Measurements from ENCODE around the gene TMEM258. TPM values are rescaled to one million over a fixed set of nuclear protein-coding genes. Genes with fewer than 3 reads are reported as not detected.

TMEM258 gene
- total and polyA plus RNA-seq, 2 experiments from 2014 or later = 71.3 to 519 TPM

DNA sequence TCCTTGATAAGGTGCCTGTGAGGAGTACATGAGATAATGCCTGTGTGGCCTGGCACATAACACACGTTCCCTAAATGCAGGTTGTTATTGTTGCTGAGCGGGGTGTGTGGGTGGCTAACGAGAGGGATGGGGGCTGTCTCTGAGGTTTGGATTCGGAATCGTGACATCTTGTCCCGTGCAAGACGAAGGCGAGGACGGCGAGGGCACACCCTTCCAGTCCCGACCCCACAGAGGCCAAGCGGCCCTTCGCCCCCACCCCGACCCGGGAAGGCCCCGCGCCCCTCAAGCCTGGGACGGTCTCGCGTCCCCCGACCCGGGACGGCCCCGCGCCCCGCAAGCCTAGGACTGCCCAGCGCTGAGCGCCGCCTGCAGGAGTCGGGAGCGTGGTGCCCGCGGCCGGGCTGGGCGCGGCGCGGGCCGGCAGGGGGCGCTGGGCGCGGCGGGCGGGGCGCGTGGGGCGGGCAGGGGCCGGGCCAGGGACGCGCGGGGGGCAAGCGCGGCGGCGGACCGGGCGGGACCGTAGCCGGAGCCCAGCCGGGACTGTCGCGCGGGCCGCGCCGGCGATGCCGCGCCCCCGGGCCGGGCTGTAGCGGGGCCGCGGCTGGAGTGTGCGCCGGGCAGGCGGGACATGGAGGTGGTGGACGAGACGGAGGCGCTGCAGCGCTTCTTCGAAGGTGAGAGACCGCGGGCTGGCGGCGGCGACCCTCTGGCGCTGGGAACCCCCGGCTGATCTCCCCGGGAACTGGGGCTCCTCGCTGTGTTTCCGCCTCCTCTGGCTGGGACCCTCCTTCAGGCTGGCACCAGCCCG lies 40.1 kb downstream of the TMEM258 start, which contains the start of gene MYRF:
TSS of gene MYRF (plus strand) at position 520 of the 808 bp plus-strand sequence. CDS start at position 629, 109 bp downstream.
- no peak within 1 kb of the TSS for H3K27ac Mint-ChIP-seq
- peak; percentile 80 for DNase-seq (ENCODE audit: low spot score)

DNA sequence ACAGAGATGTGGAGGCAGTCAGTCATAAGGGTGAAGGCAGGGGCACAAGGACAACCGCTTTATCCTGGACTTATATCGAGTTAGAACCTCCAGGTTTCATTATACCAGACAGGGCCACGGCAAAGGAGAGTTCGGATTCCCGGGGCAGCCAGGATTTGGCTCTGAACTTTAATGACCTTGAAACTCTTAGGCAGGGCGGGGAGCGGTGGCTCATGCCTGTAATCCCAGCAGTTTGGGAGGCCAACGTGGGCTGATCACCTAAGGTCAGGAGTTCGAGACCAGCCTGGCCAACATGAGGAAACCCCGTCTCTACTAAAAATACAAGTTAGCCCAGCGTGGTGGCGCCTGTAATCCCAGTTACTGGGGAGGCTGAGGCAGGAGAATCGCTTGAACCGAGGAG lies 41.0 kb downstream of the TMEM258 start:
- no peaks in the 10 kb centered on the region for H3K9me2 ChIP-seq (ENCODE audit: insufficient read depth)
- no peak overlapping the region for H2AFZ ChIP-seq
- TF ChIP-seq, protein P1, sequence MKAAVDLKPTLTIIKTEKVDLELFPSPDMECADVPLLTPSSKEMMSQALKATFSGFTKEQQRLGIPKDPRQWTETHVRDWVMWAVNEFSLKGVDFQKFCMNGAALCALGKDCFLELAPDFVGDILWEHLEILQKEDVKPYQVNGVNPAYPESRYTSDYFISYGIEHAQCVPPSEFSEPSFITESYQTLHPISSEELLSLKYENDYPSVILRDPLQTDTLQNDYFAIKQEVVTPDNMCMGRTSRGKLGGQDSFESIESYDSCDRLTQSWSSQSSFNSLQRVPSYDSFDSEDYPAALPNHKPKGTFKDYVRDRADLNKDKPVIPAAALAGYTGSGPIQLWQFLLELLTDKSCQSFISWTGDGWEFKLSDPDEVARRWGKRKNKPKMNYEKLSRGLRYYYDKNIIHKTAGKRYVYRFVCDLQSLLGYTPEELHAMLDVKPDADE (IDR thresholded peaks at IDR 0.05) = no peak
- TF ChIP-seq ZNF114 (CRISPR knock-in tag; IDR thresholded peaks at IDR 0.05) (no peak), EZH2 (IDR thresholded peaks at IDR 0.05; ENCODE audit: low read depth, unreplicated experiment) (no peak)
- no peak overlapping the region for H3K4me3 ChIP-seq
- H3K4me1 Mint-ChIP-seq = peaks cover 27% of the 10 kb centered on the region
- no peak overlapping the region for H3K27ac Mint-ChIP-seq
- no peak overlapping the region for H3K4me2 ChIP-seq
- H4K20me1 ChIP-seq (replicated peaks; ENCODE audit: insufficient read depth) = peaks cover 3% of the 10 kb centered on the region; the same call in 1 of the 2 replicates
- H3F3A ChIP-seq (replicated peaks; ENCODE audit: low read depth) = peaks cover 4% of the 10 kb centered on the region; the same call in 1 of the 2 replicates
- no peaks in the 10 kb centered on the region for H3K79me2 ChIP-seq (replicated peaks; ENCODE audit: insufficient read depth)
- no peaks in the 10 kb centered on the region for H3K9me3 Mint-ChIP-seq
- no peaks in the 10 kb centered on the region; the same call in 2 of the 3 replicates for H3K36me3 Mint-ChIP-seq (ENCODE audit: low read depth)
- peaks cover 34% of the 10 kb centered on the region for H3K27me3 Mint-ChIP-seq (ENCODE audit: insufficient read depth, low read depth, poor library complexity)
- peaks cover 16% of the 10 kb centered on the region for H3K4me1 ChIP-seq (ENCODE audit: insufficient read depth)
- DNase-seq (ENCODE audit: low spot score) (no peak), ATAC-seq (no peak)
- H3K4me3 Mint-ChIP-seq = peak overlapping the region; percentile 8; the same call in 2 of the 3 replicates
- H3K36me3 ChIP-seq (ENCODE audit: insufficient read depth) = no peaks in the 10 kb centered on the region
- no peak overlapping the region for H3K27ac ChIP-seq (ENCODE audit: low read depth)
- peaks cover 32% of the 10 kb centered on the region for H3K27me3 ChIP-seq (ENCODE audit: insufficient read depth)

More for the DNA sequence above, 40.1 kb downstream of the TMEM258 start, which contains the start of gene MYRF:
- peak within 1 kb of the TSS; percentile 94; the same call in 1 of the 2 replicates for H2AFZ ChIP-seq
- Mint-ChIP-seq H3K4me1 (peaks cover 31% of the 10 kb centered on the region), H3K4me3 (peak within 1 kb of the TSS; percentile 71), H3K9me3 (no peaks in the 10 kb centered on the region), H3K36me3 (ENCODE audit: low read depth) (no peaks in the 10 kb centered on the region; the same call in 2 of the 3 replicates), H3K27me3 (ENCODE audit: insufficient read depth, low read depth, poor library complexity) (peaks cover 32% of the 10 kb centered on the region)
- H3K79me2 ChIP-seq (replicated peaks; ENCODE audit: insufficient read depth) = no peaks in the 10 kb centered on the region
- H3K27me3 ChIP-seq (ENCODE audit: insufficient read depth) = peaks cover 32% of the 10 kb centered on the region
- peaks cover 3% of the 10 kb centered on the region; the same call in 1 of the 2 replicates for H4K20me1 ChIP-seq (replicated peaks; ENCODE audit: insufficient read depth)
- H3K9me2 ChIP-seq (ENCODE audit: insufficient read depth) = no peaks in the 10 kb centered on the region
- ATAC-seq = peak; percentile 45
- H3K36me3 ChIP-seq (ENCODE audit: insufficient read depth) = no peaks in the 10 kb centered on the region
- peaks cover 23% of the 10 kb centered on the region for H3K4me1 ChIP-seq (ENCODE audit: insufficient read depth)
- peak; percentile 29 to 69; a peak in 3 of 4 replicates for TF ChIP-seq CTCF (conservative IDR thresholded peaks at IDR 0.05; ENCODE audit: low read depth in 2 of 2)
- TF ChIP-seq CREB1 (CRISPR knock-in tag; IDR thresholded peaks at IDR 0.05; ENCODE audit: low read depth) = no peak
- H3K4me3 ChIP-seq = peak within 1 kb of the TSS; percentile 71
- H3K27ac ChIP-seq (ENCODE audit: low read depth) = no peak within 1 kb of the TSS
- H3F3A ChIP-seq (replicated peaks; ENCODE audit: low read depth) = peaks cover 4% of the 10 kb centered on the region; the same call in 1 of the 2 replicates
- peak within 1 kb of the TSS; percentile 89 for H3K4me2 ChIP-seq

Data from GM23338 (cell line).